ENCODE measurements around the gene HCRTR2. TPM values are rescaled to one million over a fixed set of nuclear protein-coding genes. Genes with fewer than 3 reads are reported as not detected.
A peak's percentile ranks its signal among the peaks of the same experiment; 100 is the strongest.
"Not testable (repeated sequence)": the region's sequence is repeated elsewhere in the genome, so short reads cannot be mapped to it uniquely, and the experiment has no call there.

HCRTR2 gene
- total RNA-seq, 1 experiment from 2014 or later, result not detected

GRCh38 chr6:55210952-55211351, 36.6 kb downstream of the HCRTR2 start:
- DNase-seq (ENCODE audit: low read depth), result no peak

GRCh38 chr6:55212156-55212555, 37.8 kb downstream of the HCRTR2 start:
- DNase-seq (ENCODE audit: low read depth), result peak; percentile 27

- no peak for DNase-seq (ENCODE audit: low read depth)
These were observed 46.6 kb downstream of the HCRTR2 start for GRCh38 chr6:55220961-55221360.

GRCh38 chr6:55227862-55228261, 53.5 kb downstream of the HCRTR2 start:
- no peak for DNase-seq (ENCODE audit: low read depth)

- peak; percentile 38 for DNase-seq (ENCODE audit: low read depth)
These were observed 64.8 kb downstream of the HCRTR2 start for GRCh38 chr6:55239099-55239498.

GRCh38 chr6:55240975-55241605, 66.8 kb downstream of the HCRTR2 start:
- peak; percentile 1 for DNase-seq (ENCODE audit: low read depth)

- DNase-seq (ENCODE audit: low read depth), result no peak
These were observed 76.1 kb downstream of the HCRTR2 start for GRCh38 chr6:55250400-55250799.

GRCh38 chr6:55255113-55255512, 80.8 kb downstream of the HCRTR2 start:
- DNase-seq (ENCODE audit: low read depth), result no peak

- no peak for DNase-seq (ENCODE audit: low read depth)
These were observed 85.9 kb downstream of the HCRTR2 start for GRCh38 chr6:55260181-55260580.

- DNase-seq (ENCODE audit: low read depth), result no peak
These were observed 91.2 kb downstream of the HCRTR2 start for GRCh38 chr6:55265409-55266114.

GRCh38 chr6:55266896-55267295, 92.6 kb downstream of the HCRTR2 start:
- no peak for DNase-seq (ENCODE audit: low read depth)

GRCh38 chr6:55276745-55277530, 102.6 kb downstream of the HCRTR2 start:
- peak; percentile 20 for DNase-seq (ENCODE audit: low read depth)

- no peak for DNase-seq (ENCODE audit: low read depth)
These were observed 103.3 kb downstream of the HCRTR2 start for GRCh38 chr6:55277646-55278045.

- DNase-seq (ENCODE audit: low read depth), result no peak
These were observed 106.9 kb downstream of the HCRTR2 start for GRCh38 chr6:55281215-55281614.

GRCh38 chr6:55282115-55282514, 107.8 kb downstream of the HCRTR2 start:
- DNase-seq (ENCODE audit: low read depth), result no peak

- no peak for DNase-seq (ENCODE audit: low read depth)
These were observed 112.5 kb downstream of the HCRTR2 start for GRCh38 chr6:55286824-55287223.

GRCh38 chr6:55290736-55291135, 116.4 kb downstream of the HCRTR2 start:
- no peak for DNase-seq (ENCODE audit: low read depth)

GRCh38 chr6:55293116-55293515, 118.8 kb downstream of the HCRTR2 start:
- no peak for DNase-seq (ENCODE audit: low read depth)

- not testable (repeated sequence) for DNase-seq (ENCODE audit: low read depth)
These were observed 122.9 kb downstream of the HCRTR2 start for GRCh38 chr6:55297214-55297613.

GRCh38 chr6:55299286-55299985, 125.1 kb downstream of the HCRTR2 start:
- no peak for DNase-seq (ENCODE audit: low read depth)

- no peak for DNase-seq (ENCODE audit: low read depth)
These were observed 130.4 kb downstream of the HCRTR2 start for GRCh38 chr6:55304747-55305146.

Data from HT1080 (cell line).